ENCODE results near the gene SPEG.

DNA sequence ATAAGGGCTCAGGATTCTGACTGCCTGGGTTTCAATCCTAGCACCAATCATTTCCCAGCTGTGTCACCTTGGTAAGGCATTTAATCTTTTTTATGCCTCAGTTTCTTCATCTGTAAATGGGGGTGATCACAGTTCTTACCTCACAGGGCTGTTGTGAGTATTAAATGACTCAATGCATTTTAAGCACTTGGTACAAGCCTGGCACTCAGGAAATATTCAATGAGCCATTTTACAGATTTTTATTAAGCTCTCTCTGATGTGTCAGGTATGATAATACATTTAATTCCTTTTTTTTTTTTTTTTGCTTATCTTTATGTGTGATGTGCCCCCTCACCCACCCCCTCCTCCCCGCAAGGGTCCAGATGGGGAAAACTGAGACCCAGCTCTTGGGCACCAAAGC is 12.0 kb downstream of the SPEG start:
- TF ChIP-seq GATA2 (IDR thresholded peaks at IDR 0.05; ENCODE audit: low read depth, low read length) (no peak), GATA3 (IDR thresholded peaks at IDR 0.05; ENCODE audit: low read depth, low read length) (no peak)
